22Rv1 (cell line): Measurements from ENCODE around the gene FAM216B.

Experiments
- CTCF ChIP-seq: fragments of 450-650 bp; IDR thresholded peaks from 2 replicates; pipeline ENCODE4 v1.5.1; 2017; ENCODE audit warnings: mild to moderate bottlenecking
- ZFX ChIP-seq: fragments of 450-650 bp; IDR thresholded peaks from 2 replicates; pipeline ENCODE4 v1.6.1; 2017; ENCODE audit warnings: antibody characterized with exemption, borderline replicate concordance

GRCh38 chr13:42798118-42798517 is 16.7 kb downstream of the FAM216B start:
- TF ChIP-seq CTCF (no peak), ZFX (no peak)
